SK-N-SH (cell line): Measurements from ENCODE around the gene ZAP70. TPM values are rescaled to one million over a fixed set of nuclear protein-coding genes. Genes with fewer than 3 reads are reported as not detected.

Experiments used
- CTCF ChIA-PET: fragments of 300-600, 350-600 bp; formaldehyde crosslinking; extraction: SDS; loops from one replicate; lab custom pipeline; 2021; lab: Yijun Ruan, JAX
- POLR2A ChIA-PET: fragments of 350-600 bp; sonication (Branson Sonifier 250); formaldehyde crosslinking; extraction: SDS; loops from one replicate; lab custom pipeline; 2020; ENCODE audit warnings: antibody characterized with exemption, inconsistent platforms; lab: Yijun Ruan, JAX
- DNase-seq: peaks from one replicate; pipeline ENCODE4 v3.0.0; 2012
- H2AFZ ChIP-seq: fragments of 200-600 bp; sonication (generic); 2 replicates; pipeline ENCODE4 v1.8.1; 2016; ENCODE audit warnings: antibody characterized with exemption, mild to moderate bottlenecking, low read depth
- H3F3A ChIP-seq: fragments of 200-600 bp; sonication (generic); replicated peaks from 2 replicates; pipeline ENCODE3; 2016; ENCODE audit warnings: antibody characterized with exemption, mild to moderate bottlenecking; ENCODE audit not compliant: insufficient read depth
- H3K27ac ChIP-seq, 2 experiments: fragments of 200-500 bp in 1 of 2; fragments of 200-600 bp in 1 of 2; sonication (Bioruptor generic) in 1 of 2; sonication (generic), shearing (Covaris generic) in 1 of 2; 2 replicates each; pipeline versions ENCODE4 v1.5.1 to v1.6.1; 2014 to 2016; ENCODE audit warnings: low read depth in 2 of 2, inconsistent platforms in 1 of 2, low read length in 1 of 2, mild to moderate bottlenecking in 1 of 2, mixed read lengths in 1 of 2
- H3K27me3 ChIP-seq: fragments of 200-600 bp; sonication (generic), shearing (Covaris generic); 2 replicates; pipeline ENCODE4 v1.6.1; 2016; ENCODE audit warnings: mixed run types; ENCODE audit not compliant: insufficient read depth
- H3K36me3 ChIP-seq, 2 experiments: fragments of 200-500 bp in 1 of 2; fragments of 200-600 bp in 1 of 2; sonication (Bioruptor generic) in 1 of 2; sonication (generic) in 1 of 2; replicated peaks in 1 of 2; 2 replicates each; pipeline versions ENCODE3 to v1.5.1; 2014 to 2016; ENCODE audit warnings: low read length in 1 of 2, mild to moderate bottlenecking in 1 of 2; ENCODE audit not compliant: insufficient read depth in 2 of 2, control insufficient read depth in 1 of 2
- H3K4me1 ChIP-seq, 2 experiments: fragments of 200-500 bp in 1 of 2; fragments of 200-600 bp in 1 of 2; sonication (Bioruptor generic) in 1 of 2; sonication (generic), shearing (Covaris generic) in 1 of 2; 2 replicates each; pipeline versions ENCODE4 v1.5.1 to v1.6.1; 2014 to 2016; ENCODE audit warnings: low read depth in 1 of 2, low read length in 1 of 2, mixed run types in 1 of 2; ENCODE audit not compliant: insufficient read depth in 2 of 2, control insufficient read depth in 1 of 2
- H3K4me2 ChIP-seq: fragments of 200-600 bp; sonication (generic), shearing (Covaris generic); 2 replicates; pipeline ENCODE4 v1.6.1; 2017; ENCODE audit warnings: mixed run types
- H3K4me3 ChIP-seq, 2 experiments: fragments of 200-500 bp in 1 of 2; fragments of 200-600 bp in 1 of 2; sonication (Bioruptor generic) in 1 of 2; sonication (generic), shearing (Covaris generic) in 1 of 2; 2 replicates each; pipeline versions ENCODE4 v1.5.1 to v1.8.1; 2014 to 2016; ENCODE audit warnings: low read depth in 2 of 2, inconsistent platforms in 1 of 2, low read length in 1 of 2, mild to moderate bottlenecking in 1 of 2, mixed read lengths in 1 of 2, moderate library complexity in 1 of 2
- H3K79me2 ChIP-seq: fragments of 200-600 bp; sonication (generic); 2 replicates; pipeline ENCODE4 v1.8.1; 2017; ENCODE audit warnings: mild to moderate bottlenecking; ENCODE audit not compliant: insufficient read depth
- H3K9ac ChIP-seq: fragments of 200-600 bp; sonication (generic); 2 replicates; pipeline ENCODE4 v1.6.1; 2017; ENCODE audit warnings: mixed run types
- H3K9me2 ChIP-seq: fragments of 200-600 bp; sonication (generic); 2 replicates; pipeline ENCODE4 v1.6.1; 2017; ENCODE audit warnings: mixed run types
- H3K9me3 ChIP-seq: fragments of 200-600 bp; sonication (generic); 2 replicates; pipeline ENCODE4 v1.6.1; 2017; ENCODE audit warnings: mixed run types, mild to moderate bottlenecking, moderate library complexity
- H4K20me1 ChIP-seq: fragments of 200-600 bp; sonication (generic); 2 replicates; pipeline ENCODE4 v1.6.1; 2017; ENCODE audit warnings: mild to moderate bottlenecking, mixed run types; ENCODE audit not compliant: insufficient read depth
- CHD2 ChIP-seq: fragments of 150-350 bp; IDR thresholded peaks from 2 replicates; pipeline ENCODE4 v1.6.1; 2018; ENCODE audit warnings: low read length; ENCODE audit not compliant: partially characterized antibody
- EP300 ChIP-seq, 2 experiments: IDR thresholded peaks; 2 replicates each; pipeline versions ENCODE4 v1.4.0 to v1.6.1; 2012; ENCODE audit warnings: borderline replicate concordance in 1 of 2, low read depth in 1 of 2, low read length in 1 of 2
- EZH2phosphoT487 ChIP-seq: fragments of 200-600 bp; sonication (generic); IDR thresholded peaks from 2 replicates; pipeline ENCODE4 v1.6.1; 2017; ENCODE audit warnings: low read depth, mixed run types, mild to moderate bottlenecking, antibody characterized with exemption, moderate library complexity, borderline replicate concordance
- FOXM1 ChIP-seq: IDR thresholded peaks from 2 replicates; pipeline ENCODE4 v1.4.0; 2012; ENCODE audit warnings: low read depth, mild to moderate bottlenecking
- GABPA ChIP-seq: IDR thresholded peaks from 2 replicates; pipeline ENCODE4 v1.4.0; 2012; ENCODE audit warnings: low read depth, mild to moderate bottlenecking
- RCOR1 ChIP-seq: fragments of 150-350 bp; IDR thresholded peaks from 2 replicates; pipeline ENCODE4 v1.6.1; 2017; ENCODE audit warnings: antibody characterized with exemption, low read length
- SIN3A ChIP-seq: IDR thresholded peaks from 2 replicates; pipeline ENCODE4 v1.6.1; 2012; ENCODE audit warnings: low read depth, mild to moderate bottlenecking, low read length, moderate library complexity, borderline replicate concordance
- WGBS: methylation state at CpG from one replicate; pipeline ENCODE4 v1.1.6; 2017; ENCODE audit warnings: low lambda C conversion rate; 5-methylcytosine and 5-hydroxymethylcytosine counted together
- polyA plus RNA-seq, 3 experiments: library from polyadenylated mRNA; depleted of rRNA; stranded (reverse); fragments of >200 nt; gene quantifications; 2 replicates each; pipeline ENCODE4 v1.2.3, GENCODE V29; 2012
- TF ChIP-seq, protein P1 (sequence below): fragments of 150-350 bp; IDR thresholded peaks from 2 replicates; pipeline ENCODE4 v1.6.1; 2017; ENCODE audit warnings: antibody characterized with exemption, low read length, low read depth, borderline replicate concordance
- TF ChIP-seq, protein P2 (sequence below): fragments of 150-350 bp; IDR thresholded peaks from 2 replicates; pipeline ENCODE4 v1.6.1; 2016; ENCODE audit warnings: mild to moderate bottlenecking, low read depth, low read length

ZAP70 gene
- polyA plus RNA-seq, 1 of the 3 experiments (the other 2 are of a cell fraction), result 0.05 TPM

DNA sequence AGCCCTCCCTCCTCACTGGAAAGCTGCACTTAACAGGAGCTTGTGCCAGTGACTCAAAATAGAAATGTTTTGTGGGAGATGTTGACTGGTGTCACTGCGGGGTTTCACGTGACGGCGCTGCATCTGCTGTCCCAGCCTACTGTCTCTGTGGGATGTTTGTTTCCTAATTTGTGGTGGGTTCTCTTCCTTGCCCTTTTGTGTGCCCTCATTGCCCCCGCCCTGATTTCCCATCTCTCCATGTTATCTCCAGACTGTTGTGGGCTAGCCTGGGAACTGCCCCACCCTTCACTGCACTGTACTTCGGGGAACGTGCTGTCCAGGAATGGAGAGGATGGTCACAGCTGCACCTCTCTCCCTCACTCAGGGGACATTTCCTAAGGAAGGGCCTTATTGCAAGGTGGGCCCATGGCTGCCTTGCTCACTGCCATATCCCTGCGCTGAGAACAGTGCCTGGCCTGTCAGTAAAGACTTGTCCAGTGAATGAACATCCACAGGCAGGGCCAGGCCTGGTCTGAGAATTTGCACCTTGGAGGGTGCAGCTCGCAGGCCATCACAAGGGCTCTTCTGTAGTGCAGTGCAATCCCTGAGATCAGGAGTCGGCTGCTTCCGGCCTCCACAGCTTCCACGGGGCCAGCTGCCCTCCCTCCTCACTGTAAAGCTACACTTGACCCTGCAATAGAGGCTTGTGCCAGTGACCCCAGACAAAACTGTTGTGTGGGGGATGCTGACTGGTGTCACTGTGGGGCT, 18.1 kb downstream of the ZAP70 start (continued):
- TF ChIP-seq, protein P1, sequence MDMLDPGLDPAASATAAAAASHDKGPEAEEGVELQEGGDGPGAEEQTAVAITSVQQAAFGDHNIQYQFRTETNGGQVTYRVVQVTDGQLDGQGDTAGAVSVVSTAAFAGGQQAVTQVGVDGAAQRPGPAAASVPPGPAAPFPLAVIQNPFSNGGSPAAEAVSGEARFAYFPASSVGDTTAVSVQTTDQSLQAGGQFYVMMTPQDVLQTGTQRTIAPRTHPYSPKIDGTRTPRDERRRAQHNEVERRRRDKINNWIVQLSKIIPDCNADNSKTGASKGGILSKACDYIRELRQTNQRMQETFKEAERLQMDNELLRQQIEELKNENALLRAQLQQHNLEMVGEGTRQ, result no peak
- TF ChIP-seq CHD2 (no peak), FOXM1 (no peak)

DNA sequence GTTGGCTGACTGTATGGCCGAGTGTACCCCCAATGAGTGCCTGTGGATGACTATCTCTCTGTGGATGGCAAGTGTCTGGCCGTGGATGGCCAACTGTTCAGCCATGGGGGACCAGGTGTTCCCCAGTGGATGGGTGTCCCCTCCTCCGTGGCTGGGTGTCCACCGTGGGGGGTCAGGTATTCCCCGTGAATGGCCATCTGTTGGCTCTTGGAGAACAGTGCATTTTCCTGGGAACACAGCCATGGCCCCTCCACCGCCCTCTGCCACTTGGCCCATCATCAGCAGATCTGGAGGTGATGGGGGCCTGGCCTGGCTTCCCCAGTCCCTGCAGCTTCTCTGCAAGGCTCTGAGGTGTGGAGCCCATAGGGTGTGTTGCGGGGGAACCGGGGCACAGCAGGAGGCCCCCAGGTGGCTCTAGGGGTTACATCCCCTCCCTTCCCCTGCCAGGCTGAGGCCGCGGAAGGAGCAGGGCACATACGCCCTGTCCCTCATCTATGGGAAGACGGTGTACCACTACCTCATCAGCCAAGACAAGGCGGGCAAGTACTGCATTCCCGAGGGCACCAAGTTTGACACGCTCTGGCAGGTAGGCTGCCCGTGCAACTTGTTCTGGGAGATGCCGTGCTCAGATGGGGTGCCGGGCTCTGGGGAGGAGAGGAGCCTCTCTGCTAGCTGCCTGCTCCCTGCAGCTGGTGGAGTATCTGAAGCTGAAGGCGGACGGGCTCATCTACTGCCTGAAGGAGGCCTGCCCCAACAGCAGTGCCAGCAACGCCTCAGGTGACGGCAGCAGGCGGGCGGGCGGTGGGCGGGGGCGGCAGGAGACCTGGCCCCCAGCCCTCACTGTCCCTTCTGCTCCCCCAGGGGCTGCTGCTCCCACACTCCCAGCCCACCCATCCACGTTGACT, 19.3 kb downstream of the ZAP70 start:
- no peak overlapping the region for H2AFZ ChIP-seq
- H3K27me3 ChIP-seq, result no peaks in the 10 kb centered on the region
- no peaks in the 10 kb centered on the region for H3K79me2 ChIP-seq
- no peak overlapping the region for H3K27ac ChIP-seq
- H3K9me2 ChIP-seq, result no peaks in the 10 kb centered on the region
- no peak overlapping the region for H3K4me3 ChIP-seq
- no peak overlapping the region for H3K9ac ChIP-seq
- H3K9me3 ChIP-seq, result no peaks in the 10 kb centered on the region
- TF ChIP-seq, protein P2, sequence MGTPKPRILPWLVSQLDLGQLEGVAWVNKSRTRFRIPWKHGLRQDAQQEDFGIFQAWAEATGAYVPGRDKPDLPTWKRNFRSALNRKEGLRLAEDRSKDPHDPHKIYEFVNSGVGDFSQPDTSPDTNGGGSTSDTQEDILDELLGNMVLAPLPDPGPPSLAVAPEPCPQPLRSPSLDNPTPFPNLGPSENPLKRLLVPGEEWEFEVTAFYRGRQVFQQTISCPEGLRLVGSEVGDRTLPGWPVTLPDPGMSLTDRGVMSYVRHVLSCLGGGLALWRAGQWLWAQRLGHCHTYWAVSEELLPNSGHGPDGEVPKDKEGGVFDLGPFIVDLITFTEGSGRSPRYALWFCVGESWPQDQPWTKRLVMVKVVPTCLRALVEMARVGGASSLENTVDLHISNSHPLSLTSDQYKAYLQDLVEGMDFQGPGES, result no peak
- TF ChIP-seq SIN3A (no peak), GABPA (no peak), EP300 (IDR thresholded peaks at IDR 0.05; ENCODE audit: borderline replicate concordance in 1 of 2, low read depth in 1 of 2, low read length in 1 of 2) (no peak), RCOR1 (no peak), EZH2phosphoT487 (no peak)
- TF ChIP-seq, protein P1, result no peak
- H3K4me1 ChIP-seq, result no peaks in the 10 kb centered on the region
- no peak overlapping the region for H3K4me2 ChIP-seq
- H3F3A ChIP-seq, result no peaks in the 10 kb centered on the region
- CTCF ChIA-PET, result no interaction called here
- 66% methylated on average over 12 of the region's 28 CpGs for WGBS
- no peaks in the 10 kb centered on the region for H3K36me3 ChIP-seq
- POLR2A ChIA-PET, result no interaction called here
- DNase-seq, result no peak
- no peaks in the 10 kb centered on the region for H4K20me1 ChIP-seq
